Measurements from ENCODE around the gene LCK.

Gene LCK

GRCh38 chr1:32329931-32330466 is 78.9 kb downstream of the LCK start:
- H4K8ac ChIP-seq (ENCODE audit: low read length), result no peak overlapping the region
- no peak overlapping the region for H2BK12ac ChIP-seq (ENCODE audit: low read length in 2 of 2)
- no peak overlapping the region for H2BK120ac ChIP-seq (ENCODE audit: low read depth, low read length)
- DNase-seq, result no peak
- no peak overlapping the region for H4K91ac ChIP-seq (ENCODE audit: low read length)
- 98% methylated on average over 3 of the region's 4 CpGs for WGBS
- H3K9ac ChIP-seq (ENCODE audit: low read length), result no peak overlapping the region
- H3K4me2 ChIP-seq (ENCODE audit: low read length, poor library complexity, severe bottlenecking), result no peak overlapping the region
- no peaks in the 10 kb centered on the region for H3K9me3 ChIP-seq (ENCODE audit: control insufficient read depth, low read length)
- peaks cover 8% of the 10 kb centered on the region for H3K79me1 ChIP-seq (replicated peaks; ENCODE audit: low read length, poor library complexity, severe bottlenecking)
- H3K4me1 ChIP-seq (ENCODE audit: control insufficient read depth, insufficient read depth, low read depth, low read length), result peaks cover 19% of the 10 kb centered on the region
- no peaks in the 10 kb centered on the region for H3K27me3 ChIP-seq (ENCODE audit: control insufficient read depth in 1 of 2, insufficient read depth in 1 of 2, low read length in 2 of 2)
- H2BK5ac ChIP-seq (ENCODE audit: low read depth, low read length, poor library complexity, severe bottlenecking), result no peak overlapping the region
- H3K4me3 ChIP-seq (ENCODE audit: insufficient read depth in 1 of 2, low read depth in 1 of 2, low read length in 2 of 2), result no peak overlapping the region
- H3K36me3 ChIP-seq (ENCODE audit: control insufficient read depth in 1 of 2, insufficient read depth in 2 of 2, low read depth in 1 of 2, low read length in 2 of 2), result peaks cover 68 to 87% of the 10 kb centered on the region in 2 experiments
- no peak overlapping the region for H3K4ac ChIP-seq (ENCODE audit: low read depth in 1 of 2, low read length in 2 of 2)
- no peak overlapping the region for H3K14ac ChIP-seq (ENCODE audit: low read length in 2 of 2)
- peak overlapping the region; percentile 21 for H2BK15ac ChIP-seq (ENCODE audit: low read depth, poor library complexity, severe bottlenecking)
- H2AK5ac ChIP-seq (ENCODE audit: low read length, severe bottlenecking), result no peak overlapping the region
- no peak overlapping the region for H3K27ac ChIP-seq (ENCODE audit: low read length, poor library complexity, severe bottlenecking)
- H3K23ac ChIP-seq (ENCODE audit: low read length in 2 of 2), result no peak overlapping the region
- H2AFZ ChIP-seq (ENCODE audit: low read depth, low read length), result no peak overlapping the region
- H3K18ac ChIP-seq (ENCODE audit: low read depth in 1 of 2, low read length in 2 of 2), result no peak overlapping the region

- Histone ChIP-seq H2AFZ (ENCODE audit: low read depth, low read length) (no peak overlapping the region), H3K4me2 (ENCODE audit: low read length, poor library complexity, severe bottlenecking) (no peak overlapping the region), H2BK15ac (ENCODE audit: low read depth, poor library complexity, severe bottlenecking) (no peak overlapping the region), H3K23ac (ENCODE audit: low read length in 2 of 2) (no peak overlapping the region), H3K9ac (ENCODE audit: low read length) (no peak overlapping the region), H3K18ac (ENCODE audit: low read depth in 1 of 2, low read length in 2 of 2) (no peak overlapping the region), H4K91ac (ENCODE audit: low read length) (no peak overlapping the region), H3K27me3 (ENCODE audit: control insufficient read depth in 1 of 2, insufficient read depth in 1 of 2, low read length in 2 of 2) (no peaks in the 10 kb centered on the region), H3K4ac (ENCODE audit: low read depth in 1 of 2, low read length in 2 of 2) (no peak overlapping the region), H2BK5ac (ENCODE audit: low read depth, low read length, poor library complexity, severe bottlenecking) (no peak overlapping the region), H3K36me3 (ENCODE audit: control insufficient read depth in 1 of 2, insufficient read depth in 2 of 2, low read depth in 1 of 2, low read length in 2 of 2) (peaks cover 68 to 83% of the 10 kb centered on the region in 2 experiments), H2BK120ac (ENCODE audit: low read depth, low read length) (no peak overlapping the region), H4K8ac (ENCODE audit: low read length) (no peak overlapping the region), H3K79me1 (replicated peaks; ENCODE audit: low read length, poor library complexity, severe bottlenecking) (peaks cover 8% of the 10 kb centered on the region), H3K4me3 (ENCODE audit: insufficient read depth in 1 of 2, low read depth in 1 of 2, low read length in 2 of 2) (no peak overlapping the region), H2AK5ac (ENCODE audit: low read length, severe bottlenecking) (no peak overlapping the region), H3K4me1 (ENCODE audit: control insufficient read depth, insufficient read depth, low read depth, low read length) (peaks cover 19% of the 10 kb centered on the region), H3K9me3 (ENCODE audit: control insufficient read depth, low read length) (no peaks in the 10 kb centered on the region), H2BK12ac (ENCODE audit: low read length in 2 of 2) (no peak overlapping the region), H3K27ac (ENCODE audit: low read length, poor library complexity, severe bottlenecking) (no peak overlapping the region), H3K14ac (ENCODE audit: low read length in 2 of 2) (no peak overlapping the region)
- 90% methylated on average over 12 of the region's 12 CpGs for WGBS
- no peak for DNase-seq
These were observed 79.6 kb downstream of the LCK start for GRCh38 chr1:32330558-32331151.

GRCh38 chr1:32331549-32331948 is 80.5 kb downstream of the LCK start:
- Histone ChIP-seq H3K23ac (ENCODE audit: low read length in 2 of 2) (no peak overlapping the region), H2AFZ (ENCODE audit: low read depth, low read length) (no peak overlapping the region), H3K79me1 (replicated peaks; ENCODE audit: low read length, poor library complexity, severe bottlenecking) (peaks cover 8% of the 10 kb centered on the region), H3K9ac (ENCODE audit: low read length) (no peak overlapping the region), H3K27ac (ENCODE audit: low read length, poor library complexity, severe bottlenecking) (no peak overlapping the region), H2AK5ac (ENCODE audit: low read length, severe bottlenecking) (no peak overlapping the region), H2BK15ac (ENCODE audit: low read depth, poor library complexity, severe bottlenecking) (no peak overlapping the region), H4K91ac (ENCODE audit: low read length) (no peak overlapping the region), H2BK12ac (ENCODE audit: low read length in 2 of 2) (no peak overlapping the region), H3K4me3 (ENCODE audit: insufficient read depth in 1 of 2, low read depth in 1 of 2, low read length in 2 of 2) (no peak overlapping the region), H2BK5ac (ENCODE audit: low read depth, low read length, poor library complexity, severe bottlenecking) (no peak overlapping the region), H3K9me3 (ENCODE audit: control insufficient read depth, low read length) (no peaks in the 10 kb centered on the region), H3K18ac (ENCODE audit: low read depth in 1 of 2, low read length in 2 of 2) (no peak overlapping the region), H3K14ac (ENCODE audit: low read length in 2 of 2) (no peak overlapping the region), H4K8ac (ENCODE audit: low read length) (no peak overlapping the region), H3K4me1 (ENCODE audit: control insufficient read depth, insufficient read depth, low read depth, low read length) (peaks cover 23% of the 10 kb centered on the region), H3K4me2 (ENCODE audit: low read length, poor library complexity, severe bottlenecking) (no peak overlapping the region), H2BK120ac (ENCODE audit: low read depth, low read length) (no peak overlapping the region), H3K4ac (ENCODE audit: low read depth in 1 of 2, low read length in 2 of 2) (no peak overlapping the region), H3K27me3 (ENCODE audit: control insufficient read depth in 1 of 2, insufficient read depth in 1 of 2, low read length in 2 of 2) (no peaks in the 10 kb centered on the region), H3K36me3 (ENCODE audit: control insufficient read depth in 1 of 2, insufficient read depth in 2 of 2, low read depth in 1 of 2, low read length in 2 of 2) (peaks cover 68 to 77% of the 10 kb centered on the region in 2 experiments)
- 96% methylated on average over 12 of the region's 12 CpGs for WGBS
- DNase-seq, result no peak

GRCh38 chr1:32332290-32333079 is 81.4 kb downstream of the LCK start:
- Histone ChIP-seq H3K4me1 (ENCODE audit: control insufficient read depth, insufficient read depth, low read depth, low read length) (peaks cover 32% of the 10 kb centered on the region), H2BK120ac (ENCODE audit: low read depth, low read length) (no peak overlapping the region), H3K18ac (ENCODE audit: low read depth in 1 of 2, low read length in 2 of 2) (peak overlapping the region in 1 of 2 experiments; percentile 26), H4K91ac (ENCODE audit: low read length) (no peak overlapping the region), H3K23ac (ENCODE audit: low read length in 2 of 2) (no peak overlapping the region), H3K79me1 (replicated peaks; ENCODE audit: low read length, poor library complexity, severe bottlenecking) (peaks cover 7% of the 10 kb centered on the region), H3K9me3 (ENCODE audit: control insufficient read depth, low read length) (no peaks in the 10 kb centered on the region), H3K27ac (ENCODE audit: low read length, poor library complexity, severe bottlenecking) (no peak overlapping the region), H3K14ac (ENCODE audit: low read length in 2 of 2) (no peak overlapping the region), H2BK5ac (ENCODE audit: low read depth, low read length, poor library complexity, severe bottlenecking) (no peak overlapping the region), H3K36me3 (ENCODE audit: control insufficient read depth in 1 of 2, insufficient read depth in 2 of 2, low read depth in 1 of 2, low read length in 2 of 2) (peaks cover 59 to 70% of the 10 kb centered on the region in 2 experiments), H2AFZ (ENCODE audit: low read depth, low read length) (no peak overlapping the region), H2BK12ac (ENCODE audit: low read length in 2 of 2) (no peak overlapping the region), H3K9ac (ENCODE audit: low read length) (no peak overlapping the region), H3K27me3 (ENCODE audit: control insufficient read depth in 1 of 2, insufficient read depth in 1 of 2, low read length in 2 of 2) (no peaks in the 10 kb centered on the region), H4K8ac (ENCODE audit: low read length) (no peak overlapping the region), H2AK5ac (ENCODE audit: low read length, severe bottlenecking) (no peak overlapping the region), H3K4ac (ENCODE audit: low read depth in 1 of 2, low read length in 2 of 2) (no peak overlapping the region), H2BK15ac (ENCODE audit: low read depth, poor library complexity, severe bottlenecking) (no peak overlapping the region), H3K4me2 (ENCODE audit: low read length, poor library complexity, severe bottlenecking) (no peak overlapping the region), H3K4me3 (ENCODE audit: insufficient read depth in 1 of 2, low read depth in 1 of 2, low read length in 2 of 2) (no peak overlapping the region)
- WGBS, result 94% methylated on average over 2 of the region's 3 CpGs
- DNase-seq, result no peak

All from mesenchymal stem cell (in vitro differentiated cells and primary cell).